K562 (cell line): ENCODE results near the gene RNF168. TPM values are rescaled to one million over a fixed set of nuclear protein-coding genes. Genes with fewer than 3 reads are reported as not detected.

Experiments used
- DDX20 ChIP-seq: fragments of 450-650 bp; IDR thresholded peaks from 2 replicates; pipeline ENCODE4 v1.6.1; 2016; ENCODE audit warnings: missing genetic modification characterization, low read depth, mild to moderate bottlenecking, missing compliant biosample characterization, moderate library complexity
- GATAD2A ChIP-seq: fragments of 450-650 bp; IDR thresholded peaks from 2 replicates; pipeline ENCODE4 v1.6.1; 2017
- GMEB1 ChIP-seq: fragments of 250-450 bp; sonication (Bioruptor Pico); IDR thresholded peaks from 2 replicates; pipeline ENCODE4 v1.4.0; 2020; ENCODE audit warnings: mild to moderate bottlenecking
- HCFC1 ChIP-seq: IDR thresholded peaks from 2 replicates; pipeline ENCODE4 v1.6.1; 2012; ENCODE audit warnings: low read depth, low read length, improper control_type of control experiment
- HDAC8 ChIP-seq: fragments of 450-650 bp; IDR thresholded peaks from 2 replicates; pipeline ENCODE4 v1.6.1; 2016; ENCODE audit warnings: mild to moderate bottlenecking, missing genetic modification characterization, moderate library complexity, missing compliant biosample characterization
- MYC ChIP-seq, 2 experiments: fragments of 250-450 bp in 1 of 2; sonication (Bioruptor Pico) in 1 of 2; IDR thresholded peaks; 2 replicates each; pipeline versions ENCODE4 v1.5.1 to v1.6.1; 2012 to 2021; ENCODE audit warnings: low read depth in 2 of 2, borderline replicate concordance in 1 of 2, improper control_type of control experiment in 1 of 2, low read length in 1 of 2, mild to moderate bottlenecking in 1 of 2, moderate library complexity in 1 of 2
- POLR3G ChIP-seq: IDR thresholded peaks from 2 replicates; pipeline ENCODE4 v1.6.1; 2011; ENCODE audit not compliant: insufficient read length, insufficient replicate concordance; ENCODE audit errors: extremely low read depth
- TFAM ChIP-seq: fragments of 250-450 bp; sonication (Bioruptor Pico); conservative IDR thresholded peaks from 2 replicates; pipeline ENCODE4 v1.5.0; 2021; ENCODE audit warnings: mild to moderate bottlenecking, moderate library complexity
- TGIF2 ChIP-seq: sonication (generic); formaldehyde crosslinking; IDR thresholded peaks from 2 replicates; pipeline ENCODE4 v1.8.1; 2022; ENCODE audit warnings: mild to moderate bottlenecking, missing genetic modification reagents, moderate library complexity
- XRCC4 ChIP-seq: IDR thresholded peaks from one replicate; pipeline ENCODE4 v1.6.1; 2011; ENCODE audit not compliant: insufficient read depth, insufficient read length; ENCODE audit errors: extremely low read depth
- ZNF124 ChIP-seq: sonication (generic); formaldehyde crosslinking; IDR thresholded peaks from 2 replicates; pipeline ENCODE4 v1.8.1; 2022; ENCODE audit warnings: missing genetic modification reagents
- polyA plus RNA-seq, 8 experiments: library from polyadenylated mRNA; depleted of rRNA in 4 of 8; stranded (reverse) in 5 of 8; unstranded in 3 of 8; fragments of >200 nt; fragmentation: Nextera tagmentation in 2 of 8; fragmentation: Illumina TruSeq in 1 of 8; extraction: Ambion mirVana in 2 of 8; extraction: Trizol in 1 of 8; gene quantifications; 2 replicates each; pipeline versions ENCODE4 v1.2.1 to v1.2.3, GENCODE V29; 2011 to 2014; ENCODE audit warnings: inconsistent platforms in 1 of 8, missing spikeins in 1 of 8
- total RNA-seq, 7 experiments: library from RNA; depleted of rRNA in 6 of 7; stranded (reverse); fragments of >200 nt in 6 of 7; fragmentation: Illumina TruSeq in 2 of 7; extraction: Trizol in 2 of 7; gene quantifications; 2 replicates each; pipeline versions ENCODE4 v1.2.1 to v1.2.3, GENCODE V29; 2011 to 2021; ENCODE audit warnings: low replicate concordance in 1 of 7
- TF ChIP-seq, protein P1 (sequence below), 2 experiments: fragments of 250-450 bp in 1 of 2; fragments of 450-650 bp in 1 of 2; sonication (Bioruptor Pico) in 1 of 2; IDR thresholded peaks; 2 replicates each; pipeline versions ENCODE4 v1.6.1 to v1.8.0; 2016 to 2021; ENCODE audit warnings: mild to moderate bottlenecking in 2 of 2, moderate library complexity in 2 of 2, missing compliant biosample characterization in 1 of 2, missing genetic modification characterization in 1 of 2
- TF ChIP-seq, protein P2 (sequence below): sonication (generic); formaldehyde crosslinking; IDR thresholded peaks from 2 replicates; pipeline ENCODE4 v1.8.0; 2023; ENCODE audit warnings: missing genetic modification reagents, mild to moderate bottlenecking, borderline replicate concordance
- TF ChIP-seq, protein P3 (sequence below): sonication (generic); formaldehyde crosslinking; IDR thresholded peaks from 2 replicates; pipeline ENCODE4 v1.8.1; 2023; ENCODE audit warnings: mild to moderate bottlenecking, missing genetic modification reagents

Gene RNF168
- total and polyA plus RNA-seq, 9 of the 15 experiments (the other 6 are each of a cell fraction or from before 2014, with no cell fraction given), result 6.0 to 32.1 (median 16.6) TPM

- TF ChIP-seq DDX20 (tag) (no peak), ZNF124 (CRISPR knock-in tag) (no peak), GATAD2A (peak; percentile 69; the same call in 1 of the 2 replicates), TGIF2 (CRISPR knock-in tag) (no peak), XRCC4 (no peak), TFAM (CRISPR knock-in tag) (no peak), HCFC1 (peak; percentile 44; the same call in 1 of the 2 replicates), GMEB1 (CRISPR knock-in tag) (no peak), POLR3G (no peak), MYC (IDR thresholded peaks at IDR 0.05; ENCODE audit: low read depth, low read length) (no peak), MYC (CRISPR knock-in tag; IDR thresholded peaks at IDR 0.05; ENCODE audit: borderline replicate concordance, low read depth) (no peak), HDAC8 (no peak)
- TF ChIP-seq, protein P1, sequence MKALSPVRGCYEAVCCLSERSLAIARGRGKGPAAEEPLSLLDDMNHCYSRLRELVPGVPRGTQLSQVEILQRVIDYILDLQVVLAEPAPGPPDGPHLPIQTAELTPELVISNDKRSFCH (CRISPR knock-in tag; IDR thresholded peaks at IDR 0.05), result no peak
- TF ChIP-seq, protein P1 (tag; IDR thresholded peaks at IDR 0.05), result no peak
- TF ChIP-seq, protein P2, sequence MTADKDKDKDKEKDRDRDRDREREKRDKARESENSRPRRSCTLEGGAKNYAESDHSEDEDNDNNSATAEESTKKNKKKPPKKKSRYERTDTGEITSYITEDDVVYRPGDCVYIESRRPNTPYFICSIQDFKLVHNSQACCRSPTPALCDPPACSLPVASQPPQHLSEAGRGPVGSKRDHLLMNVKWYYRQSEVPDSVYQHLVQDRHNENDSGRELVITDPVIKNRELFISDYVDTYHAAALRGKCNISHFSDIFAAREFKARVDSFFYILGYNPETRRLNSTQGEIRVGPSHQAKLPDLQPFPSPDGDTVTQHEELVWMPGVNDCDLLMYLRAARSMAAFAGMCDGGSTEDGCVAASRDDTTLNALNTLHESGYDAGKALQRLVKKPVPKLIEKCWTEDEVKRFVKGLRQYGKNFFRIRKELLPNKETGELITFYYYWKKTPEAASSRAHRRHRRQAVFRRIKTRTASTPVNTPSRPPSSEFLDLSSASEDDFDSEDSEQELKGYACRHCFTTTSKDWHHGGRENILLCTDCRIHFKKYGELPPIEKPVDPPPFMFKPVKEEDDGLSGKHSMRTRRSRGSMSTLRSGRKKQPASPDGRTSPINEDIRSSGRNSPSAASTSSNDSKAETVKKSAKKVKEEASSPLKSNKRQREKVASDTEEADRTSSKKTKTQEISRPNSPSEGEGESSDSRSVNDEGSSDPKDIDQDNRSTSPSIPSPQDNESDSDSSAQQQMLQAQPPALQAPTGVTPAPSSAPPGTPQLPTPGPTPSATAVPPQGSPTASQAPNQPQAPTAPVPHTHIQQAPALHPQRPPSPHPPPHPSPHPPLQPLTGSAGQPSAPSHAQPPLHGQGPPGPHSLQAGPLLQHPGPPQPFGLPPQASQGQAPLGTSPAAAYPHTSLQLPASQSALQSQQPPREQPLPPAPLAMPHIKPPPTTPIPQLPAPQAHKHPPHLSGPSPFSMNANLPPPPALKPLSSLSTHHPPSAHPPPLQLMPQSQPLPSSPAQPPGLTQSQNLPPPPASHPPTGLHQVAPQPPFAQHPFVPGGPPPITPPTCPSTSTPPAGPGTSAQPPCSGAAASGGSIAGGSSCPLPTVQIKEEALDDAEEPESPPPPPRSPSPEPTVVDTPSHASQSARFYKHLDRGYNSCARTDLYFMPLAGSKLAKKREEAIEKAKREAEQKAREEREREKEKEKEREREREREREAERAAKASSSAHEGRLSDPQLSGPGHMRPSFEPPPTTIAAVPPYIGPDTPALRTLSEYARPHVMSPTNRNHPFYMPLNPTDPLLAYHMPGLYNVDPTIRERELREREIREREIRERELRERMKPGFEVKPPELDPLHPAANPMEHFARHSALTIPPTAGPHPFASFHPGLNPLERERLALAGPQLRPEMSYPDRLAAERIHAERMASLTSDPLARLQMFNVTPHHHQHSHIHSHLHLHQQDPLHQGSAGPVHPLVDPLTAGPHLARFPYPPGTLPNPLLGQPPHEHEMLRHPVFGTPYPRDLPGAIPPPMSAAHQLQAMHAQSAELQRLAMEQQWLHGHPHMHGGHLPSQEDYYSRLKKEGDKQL (CRISPR knock-in tag), result no peak
- TF ChIP-seq, protein P3, sequence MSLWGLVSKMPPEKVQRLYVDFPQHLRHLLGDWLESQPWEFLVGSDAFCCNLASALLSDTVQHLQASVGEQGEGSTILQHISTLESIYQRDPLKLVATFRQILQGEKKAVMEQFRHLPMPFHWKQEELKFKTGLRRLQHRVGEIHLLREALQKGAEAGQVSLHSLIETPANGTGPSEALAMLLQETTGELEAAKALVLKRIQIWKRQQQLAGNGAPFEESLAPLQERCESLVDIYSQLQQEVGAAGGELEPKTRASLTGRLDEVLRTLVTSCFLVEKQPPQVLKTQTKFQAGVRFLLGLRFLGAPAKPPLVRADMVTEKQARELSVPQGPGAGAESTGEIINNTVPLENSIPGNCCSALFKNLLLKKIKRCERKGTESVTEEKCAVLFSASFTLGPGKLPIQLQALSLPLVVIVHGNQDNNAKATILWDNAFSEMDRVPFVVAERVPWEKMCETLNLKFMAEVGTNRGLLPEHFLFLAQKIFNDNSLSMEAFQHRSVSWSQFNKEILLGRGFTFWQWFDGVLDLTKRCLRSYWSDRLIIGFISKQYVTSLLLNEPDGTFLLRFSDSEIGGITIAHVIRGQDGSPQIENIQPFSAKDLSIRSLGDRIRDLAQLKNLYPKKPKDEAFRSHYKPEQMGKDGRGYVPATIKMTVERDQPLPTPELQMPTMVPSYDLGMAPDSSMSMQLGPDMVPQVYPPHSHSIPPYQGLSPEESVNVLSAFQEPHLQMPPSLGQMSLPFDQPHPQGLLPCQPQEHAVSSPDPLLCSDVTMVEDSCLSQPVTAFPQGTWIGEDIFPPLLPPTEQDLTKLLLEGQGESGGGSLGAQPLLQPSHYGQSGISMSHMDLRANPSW (CRISPR knock-in tag), result no peak
Observed at GRCh38 chr3:196432137-196432879, 71.3 kb downstream of the RNF168 start, which contains the start of gene UBXN7 (continued).
